Psoas muscle (tissue), 8 donors: ENCODE measurements around the gene GAL3ST1. TPM values are rescaled to one million over a fixed set of nuclear protein-coding genes. Genes with fewer than 3 reads are reported as not detected.
"Not testable (repeated sequence)": the region's sequence is repeated elsewhere in the genome, so short reads cannot be mapped to it uniquely, and the experiment has no call there.

Experiments used
- ATAC-seq, 4 donors: fragments of 200-7000 bp; cut with Tn5 transposase; one replicate each; pipeline ENCODE4 v1.9.1; 2020; ENCODE audit warnings: moderate library complexity in 3 of 4, mild to moderate bottlenecking in 2 of 4
- DNase-seq, 2 donors: peaks; one replicate each; pipeline ENCODE4 v3.0.0-alpha.2; 2020
- H3K27ac ChIP-seq: fragments of 200-600 bp; one replicate; pipeline ENCODE4 v1.8.0; 2022
- H3K27me3 ChIP-seq, 3 donors: fragments of 200-600 bp in 1 of 3; one replicate each; pipeline versions ENCODE4 v1.6.1 to v1.8.0; 2013 to 2022; ENCODE audit warnings: low read length in 2 of 3, mild to moderate bottlenecking in 2 of 3, moderate library complexity in 1 of 3; ENCODE audit not compliant: insufficient read depth in 3 of 3
- H3K36me3 ChIP-seq, 2 donors: fragments of 200-600 bp in 1 of 2; one replicate each; pipeline versions ENCODE4 v1.6.1 to v1.8.0; 2013 to 2022; ENCODE audit warnings: low read depth in 1 of 2, mild to moderate bottlenecking in 1 of 2, moderate library complexity in 1 of 2; ENCODE audit not compliant: insufficient read depth in 1 of 2
- H3K4me1 ChIP-seq: fragments of 200-600 bp; one replicate; pipeline ENCODE4 v1.8.0; 2022
- H3K4me3 ChIP-seq: fragments of 200-600 bp; one replicate; pipeline ENCODE4 v1.8.0; 2022; ENCODE audit warnings: mild to moderate bottlenecking
- H3K9me3 ChIP-seq: fragments of 200-600 bp; one replicate; pipeline ENCODE4 v1.8.0; 2022
- CTCF ChIP-seq: fragments of 200-600 bp; IDR thresholded peaks from one replicate; pipeline ENCODE4 v1.8.0; 2022; ENCODE audit warnings: antibody characterized with exemption
- WGBS, 3 donors: extraction: QIAGEN DNeasy Blood & Tissue Kit; methylation state at CpG; one replicate each; pipeline versions ENCODE4 v1.1.6 to v1.1.7; 2013; 5-methylcytosine and 5-hydroxymethylcytosine counted together
- intact Hi-C, 2 donors: fragments of 100-400 bp; cut with DNase I; formaldehyde crosslinking; loops; one replicate each; pipeline versions ENCODE4 v1.11.0 to v1.14.2; 2022
- polyA plus RNA-seq, 3 donors: library from polyadenylated mRNA; stranded (reverse); fragments of 200-250 nt; gene quantifications; one replicate each; pipeline ENCODE4 v1.2.3, GENCODE V29; 2013
- total RNA-seq, 4 donors: library from RNA; stranded (reverse); fragmentation: NEBNext Ultra II Directional in 2 of 4; extraction: Animal tissue kit (Norgen Biotek cat#: 25700) in 2 of 4; gene quantifications; one replicate each; pipeline versions ENCODE4 v1.2.1 to v1.2.4, GENCODE V29; 2021 to 2023
- donor health status: healthy with polysubstance abuse.
- donor health status: DM: no; HTN: no; CAD: no; lungs with moderate emphysema.
- donor health status: Bipolar disorder and iron deficiency.
- donor health status: healthy.
- donor health status: DM: yes; HTN: yes; CAD: no.
- donor health status: DM: no; HTN: no; CAD: no.
- donor health status: DM: no; HTN: no; CAD: no.
- donor health status: DM: yes; HTN: yes; CAD: no.

Gene GAL3ST1
- total and polyA plus RNA-seq, 7 donors: 0.21 to 2.7 (median 0.80) TPM

- intact Hi-C loops: loop anchor here in 1 of 2 donors (10.0 kb wide), 1 partner anchor 57 kb away; no protein-coding TSS in a partner anchor
These were observed 2.3 kb downstream of the GAL3ST1 start for GRCh38 chr22:30572210-30572609.

GRCh38 chr22:30569674-30570202 is 4.7 kb downstream of the GAL3ST1 start:
- DNase-seq: no peak
- intact Hi-C loops: loop anchor here in 1 of 2 donors (10.0 kb wide), 1 partner anchor 55 kb away; no protein-coding TSS in a partner anchor
- Histone ChIP-seq H3K4me3 (no peak overlapping the region), H3K4me1 (peaks cover 13% of the 10 kb centered on the region), H3K36me3 (no peaks in the 10 kb centered on the region), H3K27me3 (no peaks in the 10 kb centered on the region), H3K9me3 (no peaks in the 10 kb centered on the region), H3K27ac (no peak overlapping the region)
- 91 to 93% (median 91%) methylated on average over 9 to 10 of the region's 10 CpGs for WGBS, 3 donors
- no peak for ATAC-seq
- TF ChIP-seq CTCF: no peak

More at GRCh38 chr22:30572210-30572609, 2.3 kb downstream of the GAL3ST1 start:
- H3K4me1 ChIP-seq: peaks cover 13% of the 10 kb centered on the region
- WGBS, 3 donors: 79 to 89% (median 83%) methylated on average over 6 of the region's 6 CpGs
- no peak for TF ChIP-seq CTCF
- ATAC-seq (no peak), DNase-seq (peak in 1 of 2 donors; percentile 12)
- no peaks in the 10 kb centered on the region for H3K27me3 ChIP-seq
- no peak overlapping the region for H3K27ac ChIP-seq
- H3K4me3 ChIP-seq: no peak overlapping the region
- H3K9me3 ChIP-seq: no peaks in the 10 kb centered on the region
- H3K36me3 ChIP-seq: peaks cover 0 to 21% of the 10 kb centered on the region in 2 donors

GRCh38 chr22:30568137-30568805 is 6.2 kb downstream of the GAL3ST1 start:
- no peaks in the 10 kb centered on the region for H3K9me3 ChIP-seq
- H3K4me1 ChIP-seq: peaks cover 3% of the 10 kb centered on the region
- no peak overlapping the region for H3K4me3 ChIP-seq
- H3K36me3 ChIP-seq: no peaks in the 10 kb centered on the region
- ATAC-seq: no peak
- no peak for DNase-seq
- H3K27ac ChIP-seq: no peak overlapping the region
- WGBS, 3 donors: 70 to 71% (median 70%) methylated on average over 10 of the region's 10 CpGs
- no peaks in the 10 kb centered on the region for H3K27me3 ChIP-seq
- no peak for TF ChIP-seq CTCF
- intact Hi-C loops: no loop called here

DNA sequence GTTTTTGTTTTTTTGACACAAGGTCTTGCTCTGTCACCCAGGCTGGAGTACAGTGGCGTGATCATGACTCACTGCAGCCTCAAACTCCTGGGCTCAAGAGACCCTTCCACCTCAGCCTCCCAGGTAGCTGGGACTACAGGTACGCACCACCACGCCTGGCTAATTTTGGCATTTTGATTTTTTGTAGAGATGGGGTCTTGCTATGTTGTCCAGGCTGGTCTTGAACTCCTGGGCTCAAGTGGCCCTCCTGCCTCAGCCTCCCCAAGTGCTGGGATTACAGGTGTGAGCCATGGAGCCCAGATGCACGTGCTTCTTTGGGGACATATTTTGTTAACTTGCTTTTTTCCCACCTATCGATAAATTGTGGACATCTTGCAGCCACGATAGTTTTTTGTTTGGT is 7.2 kb downstream of the GAL3ST1 start:
- WGBS, 3 donors: 89 to 92% (median 90%) methylated on average over 6 of the region's 6 CpGs
- not testable (repeated sequence) for H3K27me3 ChIP-seq, ATAC-seq

GRCh38 chr22:30566125-30566524 is 8.3 kb downstream of the GAL3ST1 start:
- DNase-seq (no peak), ATAC-seq (no peak)
- Histone ChIP-seq H3K27me3 (no peaks in the 10 kb centered on the region), H3K27ac (no peak overlapping the region), H3K4me1 (no peaks in the 10 kb centered on the region), H3K9me3 (no peaks in the 10 kb centered on the region), H3K4me3 (no peak overlapping the region), H3K36me3 (no peaks in the 10 kb centered on the region)
- TF ChIP-seq CTCF: no peak
- 65 to 73% (median 68%) methylated on average over 7 of the region's 7 CpGs for WGBS, 3 donors
- intact Hi-C loops: no loop called here

More for the DNA sequence above, 7.2 kb downstream of the GAL3ST1 start:
- H3K9me3 ChIP-seq, H3K36me3 ChIP-seq, intact Hi-C loops, H3K4me3 ChIP-seq, DNase-seq, H3K4me1 ChIP-seq, H3K27ac ChIP-seq: not testable (repeated sequence)
